Osteoblast (primary cell): ENCODE data around the gene LDB3. TPM values are rescaled to one million over a fixed set of nuclear protein-coding genes. Genes with fewer than 3 reads are reported as not detected.
A peak's percentile ranks its signal among the peaks of the same experiment; 100 is the strongest.

ENCODE experiments used
- DNase-seq: peaks from one replicate; pipeline ENCODE4 v3.0.0; 2011; ENCODE audit warnings: low spot score, mixed read lengths; ENCODE audit not compliant: insufficient read length; ENCODE audit errors: missing footprints
- H2AFZ ChIP-seq: 2 replicates; pipeline ENCODE4 v1.6.0; 2011; ENCODE audit warnings: mild to moderate bottlenecking, low read length
- H3K27ac ChIP-seq: 2 replicates; pipeline ENCODE4 v1.5.1; 2011; ENCODE audit warnings: mild to moderate bottlenecking, low read depth, low read length, moderate library complexity
- H3K27me3 ChIP-seq: 2 replicates; pipeline ENCODE4 v1.6.0; 2012; ENCODE audit warnings: mild to moderate bottlenecking, control low read depth, inconsistent platforms, low read length, moderate library complexity; ENCODE audit not compliant: insufficient read depth
- H3K36me3 ChIP-seq: 2 replicates; pipeline ENCODE4 v1.5.1; 2011; ENCODE audit warnings: mild to moderate bottlenecking, low read length, control low read depth, moderate library complexity; ENCODE audit not compliant: insufficient read depth
- H3K4me1 ChIP-seq: 2 replicates; pipeline ENCODE4 v1.5.1; 2011; ENCODE audit warnings: mild to moderate bottlenecking, low read length, control low read depth, moderate library complexity; ENCODE audit not compliant: insufficient read depth
- H3K4me2 ChIP-seq: 2 replicates; pipeline ENCODE4 v1.6.0; 2011; ENCODE audit warnings: mild to moderate bottlenecking, low read length; ENCODE audit not compliant: insufficient read depth
- H3K4me3 ChIP-seq: fragments of 200-600 bp; sonication (generic); 3 replicates; pipeline ENCODE4 v1.5.1; 2012; ENCODE audit warnings: mild to moderate bottlenecking, low read length, inconsistent platforms; ENCODE audit not compliant: insufficient read depth
- H3K79me2 ChIP-seq: 2 replicates; pipeline ENCODE4 v1.6.0; 2012; ENCODE audit warnings: mild to moderate bottlenecking, low read length, control low read depth, inconsistent platforms; ENCODE audit not compliant: insufficient read depth
- H3K9me3 ChIP-seq: 2 replicates; pipeline ENCODE4 v1.5.1; 2011; ENCODE audit warnings: low read depth, low read length, control low read depth
- H4K20me1 ChIP-seq: 2 replicates; pipeline ENCODE4 v1.6.0; 2012; ENCODE audit warnings: mild to moderate bottlenecking, low read length, control low read depth; ENCODE audit not compliant: insufficient read depth
- total RNA-seq: library from RNA; depleted of rRNA; stranded (reverse); fragments of >200 nt; gene quantifications from 2 replicates; pipeline ENCODE4 v1.2.3, GENCODE V29; 2012
- TF ChIP-seq, protein P1 (sequence below): IDR thresholded peaks from 2 replicates; pipeline ENCODE4 v1.5.1; 2011; ENCODE audit warnings: mild to moderate bottlenecking, low read depth, low read length, moderate library complexity; ENCODE audit errors: extremely low read depth

The LDB3 gene
- total RNA-seq, 1 donor: under 0.01 TPM

DNA sequence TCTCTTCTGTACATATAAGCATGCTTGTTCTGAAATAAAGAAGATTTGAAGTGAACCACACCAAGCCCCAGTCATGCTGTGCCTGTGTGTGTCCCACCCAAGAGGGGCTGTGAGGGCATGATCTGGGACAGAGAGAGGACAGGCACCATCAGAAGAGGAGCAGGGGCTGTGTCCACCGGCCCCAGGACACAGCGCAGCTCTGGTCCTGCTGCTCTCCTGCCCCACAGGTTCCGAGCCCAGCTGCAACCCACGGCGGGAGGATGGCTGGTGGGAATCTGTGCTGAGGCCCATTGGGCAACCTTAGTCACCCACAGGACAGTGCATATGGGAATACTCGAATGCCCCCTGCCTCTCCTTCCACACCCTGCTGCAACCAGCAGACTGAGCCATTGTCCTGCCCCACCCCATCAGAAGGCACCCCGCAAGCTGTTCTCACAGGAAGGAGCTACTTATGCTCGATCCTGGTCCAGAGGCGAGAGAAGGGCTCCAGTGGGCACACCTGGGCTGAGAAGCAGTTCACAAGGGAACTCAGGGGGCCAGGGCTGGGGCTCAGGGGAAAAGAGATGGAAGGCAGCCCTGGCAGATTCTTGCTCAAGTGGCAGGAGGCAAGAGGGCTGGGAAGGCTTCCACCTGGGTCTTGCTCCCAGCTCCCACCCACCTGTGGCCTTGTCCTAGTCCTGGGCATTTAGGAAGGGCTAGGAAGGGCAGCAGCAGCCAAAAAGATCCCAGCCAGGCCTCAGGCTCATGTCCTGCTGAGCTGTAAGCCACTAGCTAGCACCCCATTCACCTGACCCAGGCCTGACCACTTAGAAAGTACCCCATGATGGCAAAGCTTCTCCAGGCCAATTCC lies 31.9 kb downstream of the LDB3 start:
- Histone ChIP-seq H3K36me3 (no peaks in the 10 kb centered on the region), H3K79me2 (no peaks in the 10 kb centered on the region), H3K27me3 (peaks cover 3% of the 10 kb centered on the region), H3K4me1 (no peaks in the 10 kb centered on the region), H3K4me3 (no peak overlapping the region), H4K20me1 (no peaks in the 10 kb centered on the region), H3K4me2 (no peak overlapping the region), H3K9me3 (no peaks in the 10 kb centered on the region), H3K27ac (no peak overlapping the region), H2AFZ (no peak overlapping the region)
- DNase-seq: peak; percentile 45
- TF ChIP-seq, protein P1, sequence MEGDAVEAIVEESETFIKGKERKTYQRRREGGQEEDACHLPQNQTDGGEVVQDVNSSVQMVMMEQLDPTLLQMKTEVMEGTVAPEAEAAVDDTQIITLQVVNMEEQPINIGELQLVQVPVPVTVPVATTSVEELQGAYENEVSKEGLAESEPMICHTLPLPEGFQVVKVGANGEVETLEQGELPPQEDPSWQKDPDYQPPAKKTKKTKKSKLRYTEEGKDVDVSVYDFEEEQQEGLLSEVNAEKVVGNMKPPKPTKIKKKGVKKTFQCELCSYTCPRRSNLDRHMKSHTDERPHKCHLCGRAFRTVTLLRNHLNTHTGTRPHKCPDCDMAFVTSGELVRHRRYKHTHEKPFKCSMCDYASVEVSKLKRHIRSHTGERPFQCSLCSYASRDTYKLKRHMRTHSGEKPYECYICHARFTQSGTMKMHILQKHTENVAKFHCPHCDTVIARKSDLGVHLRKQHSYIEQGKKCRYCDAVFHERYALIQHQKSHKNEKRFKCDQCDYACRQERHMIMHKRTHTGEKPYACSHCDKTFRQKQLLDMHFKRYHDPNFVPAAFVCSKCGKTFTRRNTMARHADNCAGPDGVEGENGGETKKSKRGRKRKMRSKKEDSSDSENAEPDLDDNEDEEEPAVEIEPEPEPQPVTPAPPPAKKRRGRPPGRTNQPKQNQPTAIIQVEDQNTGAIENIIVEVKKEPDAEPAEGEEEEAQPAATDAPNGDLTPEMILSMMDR: no peak

DNA sequence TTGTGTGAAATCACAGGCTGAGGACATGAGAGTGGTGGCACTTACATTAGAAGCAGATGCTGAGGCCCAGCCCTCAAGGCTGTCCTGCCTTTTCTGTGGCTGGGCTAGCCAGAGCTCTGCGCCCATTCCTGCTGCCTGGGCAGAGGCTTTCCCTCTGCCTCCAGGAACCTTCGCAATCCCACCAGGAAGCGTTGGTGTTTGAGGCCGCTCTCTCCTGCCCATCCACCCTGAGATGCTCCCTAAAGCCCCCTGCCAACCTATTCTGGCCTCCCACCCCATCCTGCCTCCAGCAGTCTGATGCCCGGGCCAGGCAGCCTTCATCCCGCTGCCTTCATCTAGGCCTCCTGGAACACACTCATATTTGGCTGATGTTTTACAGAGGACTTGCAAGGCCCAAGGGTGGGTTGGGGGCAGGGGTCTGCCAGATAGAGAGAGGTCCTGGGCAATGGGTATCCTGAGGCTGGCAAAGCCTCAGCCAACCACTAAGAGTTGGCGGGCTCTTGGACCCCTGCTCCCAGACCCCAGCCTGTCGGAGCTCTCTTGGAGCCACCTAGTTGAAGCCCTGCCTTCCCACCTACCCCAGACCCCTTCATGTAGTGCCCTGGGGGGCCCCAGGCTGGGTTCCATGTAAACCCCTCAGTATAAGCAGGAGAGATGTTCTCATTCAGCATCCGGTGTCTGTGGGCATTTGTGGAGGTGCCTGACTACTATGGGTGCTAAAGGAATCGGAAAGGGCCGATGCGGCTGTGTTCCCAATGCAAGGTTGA lies 32.7 kb downstream of the LDB3 start:
- H3K27ac ChIP-seq: no peak overlapping the region

DNA sequence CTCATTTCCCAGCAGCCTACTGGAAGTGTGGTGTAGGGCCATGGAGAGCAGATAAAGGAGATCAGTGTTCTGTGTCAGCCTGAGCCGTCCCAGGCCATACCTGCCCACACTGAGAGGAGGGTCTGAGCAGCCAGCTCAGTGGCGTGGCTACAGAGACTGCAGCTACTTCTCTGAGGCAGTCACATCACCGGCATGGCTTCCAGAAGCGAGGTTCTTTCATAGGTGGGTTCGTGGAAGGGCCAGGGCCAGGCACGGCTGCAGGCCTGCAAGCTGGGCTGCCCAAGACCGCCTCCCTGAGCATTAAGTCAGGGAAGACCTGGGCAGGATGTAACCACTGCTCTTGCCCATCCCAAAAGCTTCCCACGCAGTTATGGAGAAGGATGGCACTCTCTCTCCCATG lies 34.9 kb downstream of the LDB3 start:
- Histone ChIP-seq H3K27me3 (no peaks in the 10 kb centered on the region), H3K36me3 (no peaks in the 10 kb centered on the region), H3K4me1 (no peaks in the 10 kb centered on the region), H3K9me3 (no peaks in the 10 kb centered on the region), H2AFZ (no peak overlapping the region), H3K27ac (no peak overlapping the region), H4K20me1 (no peaks in the 10 kb centered on the region), H3K79me2 (no peaks in the 10 kb centered on the region), H3K4me2 (no peak overlapping the region), H3K4me3 (no peak overlapping the region)
- peak; percentile 56 for DNase-seq
- TF ChIP-seq, protein P1: no peak

More for the DNA sequence above, 32.7 kb downstream of the LDB3 start:
- Histone ChIP-seq H4K20me1 (no peaks in the 10 kb centered on the region), H3K4me2 (no peak overlapping the region), H3K9me3 (no peaks in the 10 kb centered on the region), H3K4me3 (no peak overlapping the region), H3K79me2 (no peaks in the 10 kb centered on the region), H3K4me1 (no peaks in the 10 kb centered on the region), H3K36me3 (no peaks in the 10 kb centered on the region), H3K27me3 (peaks cover 3% of the 10 kb centered on the region), H2AFZ (no peak overlapping the region)
- peak; percentile 68 for DNase-seq
- TF ChIP-seq, protein P1: no peak

DNA sequence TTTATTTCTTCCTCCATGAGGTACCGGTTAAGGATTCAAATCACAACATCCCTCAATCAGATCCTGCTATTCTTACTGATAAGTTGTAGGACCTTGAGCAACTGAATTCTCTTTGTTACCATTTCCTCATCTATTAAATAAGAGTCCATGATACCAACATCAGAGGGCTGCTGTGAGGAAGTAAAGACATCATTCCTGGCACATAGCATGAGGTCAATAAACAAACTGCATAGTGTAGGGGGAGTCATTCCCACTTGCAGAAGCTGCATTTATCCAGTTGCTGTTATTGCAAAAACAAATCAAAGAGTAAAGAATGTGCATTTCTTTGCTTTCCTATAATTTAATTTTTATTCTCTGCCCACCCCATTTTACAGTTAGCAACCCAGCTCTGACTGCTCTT lies 36.8 kb downstream of the LDB3 start:
- no peaks in the 10 kb centered on the region for H3K27me3 ChIP-seq
- H3K4me2 ChIP-seq: no peak overlapping the region
- no peaks in the 10 kb centered on the region for H4K20me1 ChIP-seq
- no peak overlapping the region for H2AFZ ChIP-seq
- TF ChIP-seq, protein P1: no peak
- no peaks in the 10 kb centered on the region for H3K36me3 ChIP-seq
- no peaks in the 10 kb centered on the region for H3K4me1 ChIP-seq
- H3K27ac ChIP-seq: no peak overlapping the region
- H3K9me3 ChIP-seq: no peaks in the 10 kb centered on the region
- H3K4me3 ChIP-seq: no peak overlapping the region
- H3K79me2 ChIP-seq: no peaks in the 10 kb centered on the region
- peak; percentile 47 for DNase-seq
